ENCODE data around the gene AFDN. TPM values are rescaled to one million over a fixed set of nuclear protein-coding genes. Genes with fewer than 3 reads are reported as not detected.

AFDN gene
- total and polyA plus RNA-seq, 2 of the 8 experiments (the other 6 are each of a cell fraction or from before 2014, with no cell fraction given) = 53.4 to 192 TPM

- H3K4me2 ChIP-seq (ENCODE audit: insufficient read depth in 1 of 2, low read depth in 2 of 2, low read length in 2 of 2) = no peak overlapping the region
- H4K5ac ChIP-seq (ENCODE audit: insufficient read length, low read depth, low read length) = no peak overlapping the region
- no peak overlapping the region for H2BK15ac ChIP-seq (ENCODE audit: low read length)
- H3K14ac ChIP-seq (ENCODE audit: insufficient read length) = no peak overlapping the region
- H3K56ac ChIP-seq (replicated peaks; ENCODE audit: insufficient read length, low read depth, low read length) = no peak overlapping the region
- no peak overlapping the region for H2AFZ ChIP-seq (ENCODE audit: low read length)
- H2BK20ac ChIP-seq (ENCODE audit: low read length) = no peak overlapping the region
- WGBS, 2 experiments (ENCODE audit: extremely low coverage in 1 of 2, insufficient coverage in 1 of 2, insufficient read length in 1 of 2, insufficient replicate concordance in 2 of 2, low coverage in 1 of 2, low lambda C conversion rate in 2 of 2, missing lambda C conversion rate in 1 of 2) = 82 to 100% methylated on average over 1 to 3 of the region's 3 CpGs
- H3K79me1 ChIP-seq (ENCODE audit: low read depth, low read length) = no peaks in the 10 kb centered on the region
- H2BK5ac ChIP-seq (ENCODE audit: low read depth, low read length) = no peak overlapping the region
- peaks cover 0 to 6% of the 10 kb centered on the region in 2 experiments; a peak in 1 of 4 replicates for H3K9me3 ChIP-seq (ENCODE audit: insufficient read depth in 2 of 2, low read depth in 1 of 2, low read length in 1 of 2)
- no peak overlapping the region for H3K4ac ChIP-seq (replicated peaks; ENCODE audit: insufficient read length, low read depth, low read length)
- DNase-seq (ENCODE audit: low read depth in 1 of 2, low spot score in 2 of 2) = no peak
- no peaks in the 10 kb centered on the region for H3K27me3 ChIP-seq (replicated peaks in 1 of 4; ENCODE audit: control insufficient read depth in 3 of 4, extremely low read depth in 1 of 4, insufficient read depth in 3 of 4, low read length in 3 of 4)
- CTCF ChIA-PET (ENCODE audit: partially characterized antibody) = interaction anchor here (0.8 to 3.1 kb wide), 4 partner anchors 8 to 152 kb away, joined by 3 to 17 read pairs (median 4); no protein-coding TSS in a partner anchor
- H2AK5ac ChIP-seq (ENCODE audit: low read depth, low read length) = no peak overlapping the region
- H4K91ac ChIP-seq (replicated peaks; ENCODE audit: insufficient read length, low read length) = no peak overlapping the region
- no peak overlapping the region for H2BK12ac ChIP-seq (ENCODE audit: low read depth, low read length)
- no peak overlapping the region for H3K23ac ChIP-seq (ENCODE audit: insufficient read length)
- no peak for FAIRE-seq
- no peak overlapping the region for H3K27ac ChIP-seq (ENCODE audit: low read depth, low read length)
- H3K79me2 ChIP-seq (ENCODE audit: control insufficient read depth in 1 of 2, insufficient read depth in 2 of 2, low read length in 2 of 2) = no peaks in the 10 kb centered on the region
- no peak overlapping the region for H4K8ac ChIP-seq (ENCODE audit: extremely low read depth, insufficient read depth, low read length)
- POLR2A ChIA-PET (ENCODE audit: partially characterized antibody) = interaction anchor here (0.6 kb wide), 1 partner anchor 131 kb away, joined by 3 read pairs; no protein-coding TSS in a partner anchor
- H4K20me1 ChIP-seq (replicated peaks in 1 of 2; ENCODE audit: control insufficient read depth in 1 of 2, insufficient read depth in 2 of 2, low read length in 2 of 2) = no peaks in the 10 kb centered on the region
- H2BK120ac ChIP-seq (replicated peaks; ENCODE audit: low read depth, low read length) = no peak overlapping the region
- no peak overlapping the region; the same call in 1 of the 2 replicates for H3K18ac ChIP-seq (ENCODE audit: extremely low read depth, low read length)
- no peaks in the 10 kb centered on the region for H3K36me3 ChIP-seq (ENCODE audit: control insufficient read depth in 2 of 4, insufficient read depth in 4 of 4, low read length in 3 of 4)
- no peak for TF ChIP-seq ZNF274 (IDR thresholded peaks at IDR 0.05; ENCODE audit: borderline replicate concordance, extremely low read depth, low read length)
- no peak for TF ChIP-seq GTF2F1 (IDR thresholded peaks at IDR 0.05; ENCODE audit: borderline replicate concordance, low read depth, low read length)
- H3K4me1 ChIP-seq (replicated peaks in 1 of 4; ENCODE audit: control insufficient read depth in 3 of 4, insufficient read depth in 4 of 4, low read length in 3 of 4) = no peaks in the 10 kb centered on the region
- H3K4me3 ChIP-seq (ENCODE audit: extremely low read depth in 1 of 4, insufficient read depth in 2 of 4, low read depth in 3 of 4, low read length in 4 of 4) = no peak overlapping the region
- H3K23me2 ChIP-seq (ENCODE audit: low read depth, low read length) = no peaks in the 10 kb centered on the region
- no peak overlapping the region for H3K9ac ChIP-seq (replicated peaks in 1 of 4; ENCODE audit: extremely low read depth in 1 of 4, low read depth in 3 of 4, low read length in 3 of 4)
These were observed 154.3 kb downstream of the AFDN start for GRCh38 chr6:167980911-167981580.

Measured in H1 (cell line).